B cell (primary cell): ENCODE data around the gene AFF1.

ENCODE experiments used
- EZH2 ChIP-seq: IDR thresholded peaks from 2 replicates; pipeline ENCODE4 v1.6.1; 2012; ENCODE audit warnings: borderline replicate concordance, low read depth, mild to moderate bottlenecking, moderate library complexity, low read length; ENCODE audit not compliant: insufficient read depth, poor library complexity, severe bottlenecking
- TF ChIP-seq, protein P1 (sequence below): fragments of 200-600 bp; IDR thresholded peaks from one replicate; pipeline ENCODE4 v1.8.0; 2022; ENCODE audit warnings: antibody characterized with exemption, mild to moderate bottlenecking

DNA sequence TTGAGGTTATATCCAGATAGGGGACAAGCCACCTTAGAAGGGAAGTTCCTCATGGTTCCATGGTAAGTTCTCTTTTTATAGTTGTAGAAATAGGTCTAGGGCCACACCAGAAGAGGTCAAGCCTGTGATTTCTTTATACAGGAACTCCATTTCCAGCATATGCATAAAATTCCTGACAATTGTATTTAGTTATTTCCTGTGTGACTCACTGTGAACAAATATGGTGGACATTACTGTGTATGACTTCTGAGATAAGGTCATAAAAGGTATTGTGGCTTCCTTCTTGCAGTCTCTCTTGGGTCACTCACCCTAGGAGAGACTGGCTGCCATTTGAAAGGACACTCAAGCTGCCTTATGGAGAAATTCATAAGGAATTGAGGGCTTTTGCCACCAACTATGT, 40.4 kb upstream of the AFF1 start:
- TF ChIP-seq, protein P1, sequence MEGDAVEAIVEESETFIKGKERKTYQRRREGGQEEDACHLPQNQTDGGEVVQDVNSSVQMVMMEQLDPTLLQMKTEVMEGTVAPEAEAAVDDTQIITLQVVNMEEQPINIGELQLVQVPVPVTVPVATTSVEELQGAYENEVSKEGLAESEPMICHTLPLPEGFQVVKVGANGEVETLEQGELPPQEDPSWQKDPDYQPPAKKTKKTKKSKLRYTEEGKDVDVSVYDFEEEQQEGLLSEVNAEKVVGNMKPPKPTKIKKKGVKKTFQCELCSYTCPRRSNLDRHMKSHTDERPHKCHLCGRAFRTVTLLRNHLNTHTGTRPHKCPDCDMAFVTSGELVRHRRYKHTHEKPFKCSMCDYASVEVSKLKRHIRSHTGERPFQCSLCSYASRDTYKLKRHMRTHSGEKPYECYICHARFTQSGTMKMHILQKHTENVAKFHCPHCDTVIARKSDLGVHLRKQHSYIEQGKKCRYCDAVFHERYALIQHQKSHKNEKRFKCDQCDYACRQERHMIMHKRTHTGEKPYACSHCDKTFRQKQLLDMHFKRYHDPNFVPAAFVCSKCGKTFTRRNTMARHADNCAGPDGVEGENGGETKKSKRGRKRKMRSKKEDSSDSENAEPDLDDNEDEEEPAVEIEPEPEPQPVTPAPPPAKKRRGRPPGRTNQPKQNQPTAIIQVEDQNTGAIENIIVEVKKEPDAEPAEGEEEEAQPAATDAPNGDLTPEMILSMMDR, result no peak
- no peak for TF ChIP-seq EZH2
